ENCODE results near the gene SMYD1. TPM values are rescaled to one million over a fixed set of nuclear protein-coding genes. Genes with fewer than 3 reads are reported as not detected.
A peak's percentile ranks its signal among the peaks of the same experiment; 100 is the strongest.

The SMYD1 gene
- total and polyA plus RNA-seq, 2 donors from 2014 or later = not detected

- Histone ChIP-seq H3K27ac (ENCODE audit: low read depth in 2 of 2, low read length in 2 of 2) (no peak overlapping the region), H3K4me3 (ENCODE audit: low read length in 3 of 3) (no peak overlapping the region), H3K36me3 (ENCODE audit: control insufficient read depth in 2 of 3, insufficient read depth in 3 of 3, low read length in 3 of 3) (no peaks in the 10 kb centered on the region), H3K4me1 (ENCODE audit: control insufficient read depth in 2 of 3, insufficient read depth in 2 of 3, low read depth in 1 of 3, low read length in 3 of 3) (peaks cover 0 to 4% (median 0%) of the 10 kb centered on the region in 3 donors), H3K9me3 (ENCODE audit: control insufficient read depth in 2 of 3, insufficient read depth in 1 of 3, low read length in 3 of 3) (no peaks in the 10 kb centered on the region), H3K27me3 (ENCODE audit: control insufficient read depth, insufficient read depth, low read length) (no peaks in the 10 kb centered on the region), H3K9ac (ENCODE audit: low read length in 3 of 3) (no peak overlapping the region)
- FAIRE-seq (peak; percentile 83), DNase-seq (peak in 3 of 5 donors; percentile 60 to 87 (median 77))
- peak; percentile 66 for TF ChIP-seq CTCF (IDR thresholded peaks at IDR 0.05; ENCODE audit: borderline replicate concordance, extremely low read depth, insufficient read depth)
- intact Hi-C loops (cut with DNase I) = no loop called here
Observed at GRCh38 chr2:88159955-88160415, 92.4 kb downstream of the SMYD1 start.

GRCh38 chr2:88160517-88160916 lies 92.9 kb downstream of the SMYD1 start:
- Histone ChIP-seq H3K9me3 (ENCODE audit: control insufficient read depth in 2 of 3, insufficient read depth in 1 of 3, low read length in 3 of 3) (no peaks in the 10 kb centered on the region), H3K4me3 (ENCODE audit: low read length in 3 of 3) (no peak overlapping the region), H3K9ac (ENCODE audit: low read length in 3 of 3) (no peak overlapping the region), H3K36me3 (ENCODE audit: control insufficient read depth in 2 of 3, insufficient read depth in 3 of 3, low read length in 3 of 3) (no peaks in the 10 kb centered on the region), H3K27ac (ENCODE audit: low read depth in 2 of 2, low read length in 2 of 2) (no peak overlapping the region), H3K27me3 (ENCODE audit: control insufficient read depth, insufficient read depth, low read length) (no peaks in the 10 kb centered on the region), H3K4me1 (ENCODE audit: control insufficient read depth in 2 of 3, insufficient read depth in 2 of 3, low read depth in 1 of 3, low read length in 3 of 3) (peaks cover 0 to 4% (median 0%) of the 10 kb centered on the region in 3 donors)
- DNase-seq (no peak), FAIRE-seq (no peak)
- intact Hi-C loops (cut with DNase I) = no loop called here
- TF ChIP-seq CTCF (IDR thresholded peaks at IDR 0.05; ENCODE audit: borderline replicate concordance, extremely low read depth, insufficient read depth) = no peak

- DNase-seq = no peak
- intact Hi-C loops (cut with DNase I) = no loop called here
- no peak for FAIRE-seq
Observed at GRCh38 chr2:88161446-88162244, 94.0 kb downstream of the SMYD1 start.

More at GRCh38 chr2:88161446-88162244, 94.0 kb downstream of the SMYD1 start:
- Histone ChIP-seq H3K27ac (ENCODE audit: low read depth in 2 of 2, low read length in 2 of 2) (no peak overlapping the region), H3K36me3 (ENCODE audit: control insufficient read depth in 2 of 3, insufficient read depth in 3 of 3, low read length in 3 of 3) (no peaks in the 10 kb centered on the region), H3K9me3 (ENCODE audit: control insufficient read depth in 2 of 3, insufficient read depth in 1 of 3, low read length in 3 of 3) (no peaks in the 10 kb centered on the region), H3K4me1 (ENCODE audit: control insufficient read depth in 2 of 3, insufficient read depth in 2 of 3, low read depth in 1 of 3, low read length in 3 of 3) (peaks cover 0 to 4% (median 0%) of the 10 kb centered on the region in 3 donors), H3K27me3 (ENCODE audit: control insufficient read depth, insufficient read depth, low read length) (no peaks in the 10 kb centered on the region), H3K9ac (ENCODE audit: low read length in 3 of 3) (no peak overlapping the region), H3K4me3 (ENCODE audit: low read length in 3 of 3) (no peak overlapping the region)
- TF ChIP-seq CTCF (IDR thresholded peaks at IDR 0.05; ENCODE audit: borderline replicate concordance, extremely low read depth, insufficient read depth) = no peak

Small RNA genes within 50 kb of the gene (microRNA-seq; reads per million reads assigned to microRNA genes)
- not detected for gene MIR4780

Other genes starting within 250 kb of the SMYD1 start
- 4.0 TPM for gene RGPD2, start 242.0 kb upstream of the SMYD1 start, total RNA-seq
- 0.06 TPM for gene RGPD2, start 242.0 kb upstream of the SMYD1 start, polyA plus RNA-seq (ENCODE audit: insufficient read depth, low read depth, low replicate concordance)
- gene RNU2-63P, start 51.3 kb upstream of the SMYD1 start, total RNA-seq = 2.4 TPM
- gene RNU2-63P, start 51.3 kb upstream of the SMYD1 start, polyA plus RNA-seq (ENCODE audit: insufficient read depth, low read depth, low replicate concordance) = not detected
- gene KRCC1, start 12.0 kb upstream of the SMYD1 start, total RNA-seq = 23.6 TPM
- gene KRCC1, start 12.0 kb upstream of the SMYD1 start, polyA plus RNA-seq (ENCODE audit: insufficient read depth, low read depth, low replicate concordance) = 26.3 TPM
- not detected for gene FABP1, start 60.2 kb downstream of the SMYD1 start, total RNA-seq
- gene FABP1, start 60.2 kb downstream of the SMYD1 start, polyA plus RNA-seq (ENCODE audit: insufficient read depth, low read depth, low replicate concordance) = 1,596 TPM
- 26.7 TPM for gene THNSL2, start 102.5 kb downstream of the SMYD1 start, total RNA-seq
- gene THNSL2, start 102.5 kb downstream of the SMYD1 start, polyA plus RNA-seq (ENCODE audit: insufficient read depth, low read depth, low replicate concordance) = 52.3 TPM